Type B pancreatic cell (in vitro differentiated cells): ENCODE measurements around the gene GBX2. TPM values are rescaled to one million over a fixed set of nuclear protein-coding genes. Genes with fewer than 3 reads are reported as not detected.

Experiments
- DNase-seq: peaks from one replicate; pipeline ENCODE4 v3.0.0; 2021; ENCODE audit warnings: mixed read lengths; ENCODE audit not compliant: unreplicated experiment; ENCODE audit errors: extremely low spot score
- H3K27ac Mint-ChIP-seq: 2 replicates; pipeline ENCODE4 v1.8.0; 2021; ENCODE audit warnings: mild to moderate bottlenecking, mixed read lengths
- H3K27me3 Mint-ChIP-seq: 2 replicates; pipeline ENCODE4 v1.8.0; 2021; ENCODE audit warnings: mixed read lengths
- H3K36me3 Mint-ChIP-seq: 2 replicates; pipeline ENCODE4 v1.8.0; 2021; ENCODE audit warnings: mixed read lengths
- H3K4me1 Mint-ChIP-seq: one replicate; pipeline ENCODE4 v1.8.0; 2021; ENCODE audit warnings: mixed read lengths; ENCODE audit not compliant: unreplicated experiment
- H3K4me3 Mint-ChIP-seq: 2 replicates; pipeline ENCODE4 v1.8.0; 2021; ENCODE audit warnings: mild to moderate bottlenecking, mixed read lengths
- H3K9me3 Mint-ChIP-seq: 2 replicates; pipeline ENCODE4 v1.8.0; 2021; ENCODE audit warnings: mixed read lengths
- total RNA-seq: library from RNA; stranded (reverse); gene quantifications from 2 replicates; pipeline ENCODE4 v1.2.1, GENCODE V29; 2021; ENCODE audit warnings: low replicate concordance
- TF ChIP-seq, protein P1 (sequence below): fragments of 200-600 bp; sonication (generic); conservative IDR thresholded peaks from 2 replicates; pipeline ENCODE4 v1.5.0; 2021; ENCODE audit warnings: antibody characterized with exemption, mild to moderate bottlenecking

GBX2 gene
- total RNA-seq, 1 donor from 2014 or later: 2.1 TPM

- Mint-ChIP-seq H3K4me3 (peak overlapping the region; percentile 21), H3K27me3 (peaks cover 90% of the 10 kb centered on the region), H3K9me3 (no peaks in the 10 kb centered on the region), H3K36me3 (no peaks in the 10 kb centered on the region), H3K27ac (no peak overlapping the region), H3K4me1 (peaks cover 33% of the 10 kb centered on the region)
- DNase-seq: no peak
- TF ChIP-seq, protein P1, sequence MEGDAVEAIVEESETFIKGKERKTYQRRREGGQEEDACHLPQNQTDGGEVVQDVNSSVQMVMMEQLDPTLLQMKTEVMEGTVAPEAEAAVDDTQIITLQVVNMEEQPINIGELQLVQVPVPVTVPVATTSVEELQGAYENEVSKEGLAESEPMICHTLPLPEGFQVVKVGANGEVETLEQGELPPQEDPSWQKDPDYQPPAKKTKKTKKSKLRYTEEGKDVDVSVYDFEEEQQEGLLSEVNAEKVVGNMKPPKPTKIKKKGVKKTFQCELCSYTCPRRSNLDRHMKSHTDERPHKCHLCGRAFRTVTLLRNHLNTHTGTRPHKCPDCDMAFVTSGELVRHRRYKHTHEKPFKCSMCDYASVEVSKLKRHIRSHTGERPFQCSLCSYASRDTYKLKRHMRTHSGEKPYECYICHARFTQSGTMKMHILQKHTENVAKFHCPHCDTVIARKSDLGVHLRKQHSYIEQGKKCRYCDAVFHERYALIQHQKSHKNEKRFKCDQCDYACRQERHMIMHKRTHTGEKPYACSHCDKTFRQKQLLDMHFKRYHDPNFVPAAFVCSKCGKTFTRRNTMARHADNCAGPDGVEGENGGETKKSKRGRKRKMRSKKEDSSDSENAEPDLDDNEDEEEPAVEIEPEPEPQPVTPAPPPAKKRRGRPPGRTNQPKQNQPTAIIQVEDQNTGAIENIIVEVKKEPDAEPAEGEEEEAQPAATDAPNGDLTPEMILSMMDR: no peak
These were observed 5.8 kb upstream of the GBX2 start for GRCh38 chr2:236173729-236174607.

- H3K9me3 Mint-ChIP-seq: no peaks in the 10 kb centered on the region
- no peak for DNase-seq
- H3K36me3 Mint-ChIP-seq: no peaks in the 10 kb centered on the region
- peaks cover 87% of the 10 kb centered on the region for H3K27me3 Mint-ChIP-seq
- H3K4me3 Mint-ChIP-seq: no peak overlapping the region
- TF ChIP-seq, protein P1: no peak
- H3K4me1 Mint-ChIP-seq: peaks cover 30% of the 10 kb centered on the region
- no peak overlapping the region for H3K27ac Mint-ChIP-seq
These were observed 5.0 kb upstream of the GBX2 start for GRCh38 chr2:236173036-236173728.

DNA sequence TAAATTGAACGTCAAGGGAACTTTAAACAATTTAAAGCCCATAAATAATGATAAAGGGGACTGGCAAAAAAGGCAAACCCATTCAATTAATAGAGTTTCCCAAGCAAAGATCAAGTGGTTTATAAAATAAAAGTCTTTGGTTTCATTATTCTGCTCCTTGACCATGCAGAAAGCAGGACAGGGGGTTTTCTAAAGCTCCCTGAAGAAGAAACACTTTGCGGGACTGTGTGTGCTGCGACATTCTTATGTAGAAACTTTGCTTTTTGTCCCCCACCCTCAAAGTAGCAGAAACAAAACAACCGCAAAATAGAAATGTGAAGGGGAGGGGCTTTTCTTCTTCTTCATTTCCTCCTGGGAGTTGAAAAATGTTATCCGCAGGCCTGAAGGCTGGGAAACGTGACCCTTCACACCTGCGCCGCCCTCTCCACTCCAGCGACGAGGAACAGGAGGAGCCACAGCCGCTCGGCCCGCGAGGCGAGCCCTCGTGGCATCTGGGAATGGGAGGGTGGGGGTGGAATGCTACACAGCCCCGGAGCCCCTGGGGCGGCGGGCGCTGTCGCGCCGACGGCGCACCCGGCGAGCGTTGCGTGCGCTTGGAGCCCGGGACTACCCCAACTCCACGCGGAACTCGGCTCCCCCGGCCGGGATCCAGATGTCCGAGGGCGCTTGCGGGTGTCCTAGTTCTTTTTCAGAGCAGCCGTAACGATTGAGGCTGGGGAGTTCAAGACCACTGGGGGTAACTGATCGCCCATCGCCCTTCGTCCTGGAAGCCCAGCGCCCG lies 4.3 kb upstream of the GBX2 start:
- Mint-ChIP-seq H3K27ac (no peak overlapping the region), H3K4me1 (peaks cover 30% of the 10 kb centered on the region), H3K4me3 (peak overlapping the region; percentile 61), H3K36me3 (no peaks in the 10 kb centered on the region), H3K9me3 (no peaks in the 10 kb centered on the region), H3K27me3 (peaks cover 81% of the 10 kb centered on the region)
- TF ChIP-seq, protein P1: no peak
- DNase-seq: no peak

- Mint-ChIP-seq H3K4me3 (peak overlapping the region; percentile 61), H3K4me1 (peaks cover 30% of the 10 kb centered on the region), H3K27ac (no peak overlapping the region), H3K27me3 (peaks cover 82% of the 10 kb centered on the region), H3K36me3 (no peaks in the 10 kb centered on the region), H3K9me3 (no peaks in the 10 kb centered on the region)
- TF ChIP-seq, protein P1: no peak
- DNase-seq: no peak
These were observed 3.6 kb upstream of the GBX2 start for GRCh38 chr2:236171680-236172254.

- no peaks in the 10 kb centered on the region for H3K9me3 Mint-ChIP-seq
- H3K27me3 Mint-ChIP-seq: peaks cover 83% of the 10 kb centered on the region
- TF ChIP-seq, protein P1: no peak
- peaks cover 30% of the 10 kb centered on the region for H3K4me1 Mint-ChIP-seq
- H3K27ac Mint-ChIP-seq: no peak overlapping the region
- no peaks in the 10 kb centered on the region for H3K36me3 Mint-ChIP-seq
- no peak for DNase-seq
- H3K4me3 Mint-ChIP-seq: peak overlapping the region; percentile 25
These were observed 3.0 kb upstream of the GBX2 start for GRCh38 chr2:236171181-236171679.
